Endothelial cell of umbilical vein (primary cell): Measurements from ENCODE around the gene UHRF1. TPM values are rescaled to one million over a fixed set of nuclear protein-coding genes. Genes with fewer than 3 reads are reported as not detected.

ENCODE experiments used
- BruUV-seq: library from RNA; stranded (reverse); fragments of 400-500 nt; replicated peaks from 2 replicates; lab custom pipeline; 2021; lab: Mats Ljungman, UMichigan
- CTCF ChIA-PET: fragments of 300-600, 350-600 bp; sonication (Branson Sonifier 250); formaldehyde crosslinking; loops from one replicate; lab custom pipeline; 2021; ENCODE audit warnings: antibody characterized with exemption, inconsistent platforms; lab: Charles Lee
- POLR2A ChIA-PET: fragments of 300-600, 350-600 bp; sonication (Branson Sonifier 250); formaldehyde crosslinking; loops from one replicate; lab custom pipeline; 2021; ENCODE audit warnings: antibody characterized with exemption, inconsistent platforms; lab: Charles Lee
- DNase-seq: peaks from one replicate; pipeline ENCODE4 v3.0.0-alpha.2; 2011; ENCODE audit warnings: low read depth, low spot score
- FAIRE-seq: peaks from 2 replicates; lab custom pipeline; 2011; peaks lifted over from hg19 to GRCh38; lab: Jason Lieb, UNC
- H2AFZ ChIP-seq: 2 replicates; pipeline ENCODE4 v1.6.0; 2012; ENCODE audit warnings: low read depth, low read length, control low read depth, inconsistent platforms
- H3K27ac ChIP-seq: 2 replicates; pipeline ENCODE4 v1.5.1; 2011; ENCODE audit warnings: low read depth, mild to moderate bottlenecking, control low read depth, low read length, moderate library complexity; ENCODE audit not compliant: insufficient read depth
- H3K27me3 ChIP-seq, 2 experiments: 2 replicates each; pipeline versions ENCODE4 v1.6.0 to v1.6.1; 2011; ENCODE audit warnings: low read length in 2 of 2, mixed read lengths in 1 of 2; ENCODE audit not compliant: control insufficient read depth in 2 of 2, insufficient read depth in 2 of 2
- H3K36me3 ChIP-seq, 2 experiments: 2 replicates in 1 of 2; 3 replicates in 1 of 2; pipeline ENCODE4 v1.5.1; 2011; ENCODE audit warnings: low read length in 2 of 2, mild to moderate bottlenecking in 1 of 2, moderate library complexity in 1 of 2; ENCODE audit not compliant: control insufficient read depth in 2 of 2, insufficient read depth in 2 of 2; ENCODE audit errors: extremely low read depth in 1 of 2
- H3K4me1 ChIP-seq: 3 replicates; pipeline ENCODE4 v1.5.1; 2011; ENCODE audit warnings: mild to moderate bottlenecking, low read length; ENCODE audit not compliant: control insufficient read depth, insufficient read depth; ENCODE audit errors: extremely low read depth
- H3K4me2 ChIP-seq: 2 replicates; pipeline ENCODE4 v1.6.1; 2011; ENCODE audit warnings: low read length, control low read depth, mixed read lengths; ENCODE audit not compliant: insufficient read depth
- H3K4me3 ChIP-seq, 3 experiments: fragments of 200-600 bp in 1 of 3; sonication (generic), shearing (Covaris generic) in 1 of 3; replicated peaks in 1 of 3; 2 replicates each; pipeline ENCODE4 v1.5.1; 2011 to 2016; ENCODE audit warnings: control low read depth in 3 of 3, low read length in 3 of 3, mild to moderate bottlenecking in 2 of 3, inconsistent platforms in 1 of 3, low read depth in 1 of 3, moderate library complexity in 1 of 3; ENCODE audit not compliant: insufficient read depth in 1 of 3
- H3K79me2 ChIP-seq: 2 replicates; pipeline ENCODE4 v1.6.0; 2012; ENCODE audit warnings: low read length, inconsistent platforms; ENCODE audit not compliant: control insufficient read depth, insufficient read depth
- H3K9ac ChIP-seq: replicated peaks from 2 replicates; pipeline ENCODE3; 2011; ENCODE audit warnings: low read length, control low read depth; ENCODE audit not compliant: insufficient read depth; ENCODE audit errors: extremely low read depth
- H3K9me1 ChIP-seq: replicated peaks from 3 replicates; pipeline ENCODE4 v1.6.0; 2011; ENCODE audit warnings: mild to moderate bottlenecking, low read length; ENCODE audit not compliant: control insufficient read depth, insufficient read depth; ENCODE audit errors: extremely low read depth
- H3K9me3 ChIP-seq: replicated peaks from 2 replicates; pipeline ENCODE4 v1.5.1; 2012; ENCODE audit warnings: low read length, inconsistent platforms; ENCODE audit not compliant: control insufficient read depth, insufficient read depth
- H4K20me1 ChIP-seq: replicated peaks from 2 replicates; pipeline ENCODE3; 2011; ENCODE audit warnings: mild to moderate bottlenecking, low read length; ENCODE audit not compliant: control insufficient read depth, insufficient read depth; ENCODE audit errors: extremely low read depth
- EZH2 ChIP-seq: IDR thresholded peaks from 2 replicates; pipeline ENCODE4 v1.6.1; 2012; ENCODE audit warnings: borderline replicate concordance, low read depth, mild to moderate bottlenecking, moderate library complexity, low read length, inconsistent platforms; ENCODE audit not compliant: severe bottlenecking
- FOS ChIP-seq: IDR thresholded peaks from 2 replicates; pipeline ENCODE4 v1.6.1; 2011; ENCODE audit warnings: mild to moderate bottlenecking, low read length, moderate library complexity, borderline replicate concordance; ENCODE audit not compliant: insufficient read depth
- GATA2 ChIP-seq: IDR thresholded peaks from 2 replicates; pipeline ENCODE4 v1.7.0; 2011; ENCODE audit warnings: low read depth, mild to moderate bottlenecking, moderate library complexity, mixed read lengths, low read length; ENCODE audit not compliant: insufficient read length, insufficient read depth
- JUN ChIP-seq: IDR thresholded peaks from 2 replicates; pipeline ENCODE4 v1.6.1; 2011; ENCODE audit warnings: borderline replicate concordance, low read depth; ENCODE audit not compliant: insufficient read length, insufficient read depth
- MYC ChIP-seq: IDR thresholded peaks from one replicate; pipeline ENCODE4 v1.6.1; 2011; ENCODE audit warnings: mild to moderate bottlenecking, low read depth, low read length
- POLR2A ChIP-seq: IDR thresholded peaks from 2 replicates; pipeline ENCODE4 v1.6.1; 2012; ENCODE audit warnings: low read depth, mild to moderate bottlenecking, control low read depth, low read length
- POLR2AphosphoS5 ChIP-seq: IDR thresholded peaks from 2 replicates; pipeline ENCODE4 v1.6.1; 2012; ENCODE audit warnings: low read depth, mild to moderate bottlenecking, control low read depth, low read length, moderate library complexity; ENCODE audit not compliant: insufficient read depth
- dilution Hi-C: fragments of 300-500 bp; cut with MboI; formaldehyde crosslinking; loops from one replicate; pipeline ENCODE4 v1.15.0; 2019; ENCODE audit warnings: low sequenced_read_pairs; ENCODE audit not compliant: extremely low pct_ligation_motif_present
- intact Hi-C: fragments of 100-400 bp; cut with micrococcal nuclease; formaldehyde crosslinking; loops from one replicate; pipeline ENCODE4 v1.10.0; 2022
- polyA plus RNA-seq, 4 experiments: library from polyadenylated mRNA; depleted of rRNA in 3 of 4; stranded (reverse) in 3 of 4; unstranded in 1 of 4; fragments of >200 nt; gene quantifications; 2 replicates each; pipeline versions ENCODE4 v1.2.1 to v1.2.3, GENCODE V29; 2011 to 2012; ENCODE audit warnings: missing spikeins in 1 of 4
- total RNA-seq: library from RNA; stranded (reverse); gene quantifications from 2 replicates; pipeline ENCODE4 v1.2.3, GENCODE V29; 2021
- TF ChIP-seq, protein P1 (sequence below), 2 donors: IDR thresholded peaks; 1 replicate in 1 of 2; 2 replicates in 1 of 2; pipeline ENCODE4 v1.5.1; 2011; ENCODE audit warnings: low read length in 2 of 2, mild to moderate bottlenecking in 2 of 2, moderate library complexity in 2 of 2, control low read depth in 1 of 2, inconsistent platforms in 1 of 2, low read depth in 1 of 2; ENCODE audit not compliant: insufficient read depth in 1 of 2; ENCODE audit errors: extremely low read depth in 1 of 2
- TF ChIP-seq, protein P2 (sequence below): IDR thresholded peaks from 2 replicates; pipeline ENCODE4 v1.6.1; 2011; ENCODE audit not compliant: insufficient read depth, insufficient read length

Gene UHRF1
- total and polyA plus RNA-seq, 2 donors (not counting 3 experiments of a cell fraction or from before 2014, with no cell fraction given) = 13.3 to 76.8 TPM

DNA sequence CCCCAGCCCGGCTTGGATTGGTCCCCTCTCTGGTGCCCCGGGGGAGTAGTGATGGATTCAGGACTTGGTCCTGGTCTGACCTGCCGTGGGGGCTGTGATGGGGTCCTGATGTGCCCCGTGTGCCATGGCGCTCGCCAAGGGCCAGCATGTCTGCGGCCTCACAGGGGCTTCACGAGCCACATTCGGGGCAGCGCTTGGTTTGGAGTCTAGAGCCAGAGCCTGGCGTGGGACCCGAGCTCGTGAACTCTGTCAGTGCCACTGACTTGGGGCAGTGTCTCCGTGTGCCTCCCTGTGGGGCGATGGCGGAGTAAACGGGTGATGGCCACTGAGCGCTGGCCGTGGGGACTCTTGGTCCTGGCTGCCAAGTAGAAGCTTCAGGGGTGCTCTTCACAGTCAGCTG, 76.8 kb downstream of the UHRF1 start:
- Histone ChIP-seq H4K20me1 (no peaks in the 10 kb centered on the region), H3K4me2 (no peak overlapping the region)
- POLR2A ChIA-PET = no interaction called here

More for the DNA sequence above, 76.8 kb downstream of the UHRF1 start:
- FAIRE-seq = no peak
- peaks cover 43% of the 10 kb centered on the region for H3K79me2 ChIP-seq
- intact Hi-C loops (no loop called here), dilution Hi-C loops (no loop called here)
- H2AFZ ChIP-seq = no peak overlapping the region
- no peaks in the 10 kb centered on the region for H3K9me1 ChIP-seq
- H3K27ac ChIP-seq = no peak overlapping the region
- H3K27me3 ChIP-seq = no peaks in the 10 kb centered on the region
- CTCF ChIA-PET = no interaction called here
- no peaks in the 10 kb centered on the region for H3K9me3 ChIP-seq
- no peak overlapping the region for H3K9ac ChIP-seq
- no peak for DNase-seq
- no peak for TF ChIP-seq POLR2AphosphoS5
- TF ChIP-seq, protein P1, sequence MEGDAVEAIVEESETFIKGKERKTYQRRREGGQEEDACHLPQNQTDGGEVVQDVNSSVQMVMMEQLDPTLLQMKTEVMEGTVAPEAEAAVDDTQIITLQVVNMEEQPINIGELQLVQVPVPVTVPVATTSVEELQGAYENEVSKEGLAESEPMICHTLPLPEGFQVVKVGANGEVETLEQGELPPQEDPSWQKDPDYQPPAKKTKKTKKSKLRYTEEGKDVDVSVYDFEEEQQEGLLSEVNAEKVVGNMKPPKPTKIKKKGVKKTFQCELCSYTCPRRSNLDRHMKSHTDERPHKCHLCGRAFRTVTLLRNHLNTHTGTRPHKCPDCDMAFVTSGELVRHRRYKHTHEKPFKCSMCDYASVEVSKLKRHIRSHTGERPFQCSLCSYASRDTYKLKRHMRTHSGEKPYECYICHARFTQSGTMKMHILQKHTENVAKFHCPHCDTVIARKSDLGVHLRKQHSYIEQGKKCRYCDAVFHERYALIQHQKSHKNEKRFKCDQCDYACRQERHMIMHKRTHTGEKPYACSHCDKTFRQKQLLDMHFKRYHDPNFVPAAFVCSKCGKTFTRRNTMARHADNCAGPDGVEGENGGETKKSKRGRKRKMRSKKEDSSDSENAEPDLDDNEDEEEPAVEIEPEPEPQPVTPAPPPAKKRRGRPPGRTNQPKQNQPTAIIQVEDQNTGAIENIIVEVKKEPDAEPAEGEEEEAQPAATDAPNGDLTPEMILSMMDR (IDR thresholded peaks at IDR 0.05; ENCODE audit: extremely low read depth in 1 of 2, insufficient read depth in 1 of 2, low read depth in 1 of 2, low read length in 2 of 2) = no peak
- TF ChIP-seq, protein P2, sequence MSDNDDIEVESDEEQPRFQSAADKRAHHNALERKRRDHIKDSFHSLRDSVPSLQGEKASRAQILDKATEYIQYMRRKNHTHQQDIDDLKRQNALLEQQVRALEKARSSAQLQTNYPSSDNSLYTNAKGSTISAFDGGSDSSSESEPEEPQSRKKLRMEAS = no peak
- no peak for TF ChIP-seq EZH2
- no peak for TF ChIP-seq GATA2
- no peak for TF ChIP-seq FOS
- TF ChIP-seq JUN = no peak
- TF ChIP-seq MYC = no peak
- no peak for TF ChIP-seq POLR2A
- H3K4me3 ChIP-seq = no peak overlapping the region
- no TSS peak for BruUV-seq
- peaks cover 10% of the 10 kb centered on the region for H3K4me1 ChIP-seq
- no peaks in the 10 kb centered on the region for H3K36me3 ChIP-seq
